ENCODE results near the gene CYP2F1.

The CYP2F1 gene

GRCh38 chr19:41166944-41167804 is 52.9 kb downstream of the CYP2F1 start:
- no peak for TF ChIP-seq CTCF (IDR thresholded peaks at IDR 0.05; ENCODE audit: low read depth, low read length, missing control alignments)
- DNase-seq (ENCODE audit: low read depth) = no peak

DNA sequence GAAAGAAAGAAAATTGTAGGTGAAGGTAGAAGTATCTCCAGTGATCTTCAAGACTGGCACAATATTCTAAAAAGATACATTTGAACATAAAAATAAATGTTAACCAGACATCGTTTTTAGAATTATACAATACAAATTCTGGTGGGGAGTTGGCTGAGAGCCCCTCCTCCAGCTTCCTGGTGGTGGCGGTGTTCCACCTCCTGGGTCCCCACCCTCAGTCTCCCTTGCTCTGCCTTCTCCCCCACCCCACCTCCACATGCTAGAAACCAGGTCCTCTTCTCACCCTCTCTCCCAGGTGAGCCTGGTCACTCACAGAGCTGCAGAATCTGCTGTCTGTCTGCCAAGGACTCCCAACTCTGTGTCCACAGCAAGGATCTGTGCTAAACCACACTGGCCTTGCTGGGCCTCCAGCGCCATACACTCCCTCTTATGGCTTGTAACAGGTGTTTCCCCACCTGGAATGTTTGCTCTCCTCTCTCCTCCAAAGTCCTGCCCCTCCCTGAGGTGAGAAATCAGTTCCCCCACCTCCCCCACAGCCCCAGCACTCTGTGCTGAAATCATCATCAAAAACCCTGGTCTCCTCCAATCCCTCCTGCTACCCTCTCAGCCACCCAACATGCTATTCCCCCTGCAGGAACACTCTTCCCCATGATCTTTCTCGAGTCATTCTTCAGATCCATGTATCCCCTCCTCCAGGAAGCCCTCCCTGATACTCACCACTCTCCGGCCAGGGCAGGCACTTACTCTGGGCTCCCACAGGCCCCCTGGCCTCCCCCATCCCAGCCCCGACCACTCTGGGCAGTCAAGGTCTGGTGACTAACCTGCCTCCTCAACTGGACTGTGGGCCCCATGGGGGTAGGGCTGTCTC is 58.3 kb downstream of the CYP2F1 start:
- DNase-seq (ENCODE audit: low read depth) = no peak

More at GRCh38 chr19:41166944-41167804, 52.9 kb downstream of the CYP2F1 start:
- no peak overlapping the region for H3K4me3 ChIP-seq (ENCODE audit: low read depth, low read length)

DNA sequence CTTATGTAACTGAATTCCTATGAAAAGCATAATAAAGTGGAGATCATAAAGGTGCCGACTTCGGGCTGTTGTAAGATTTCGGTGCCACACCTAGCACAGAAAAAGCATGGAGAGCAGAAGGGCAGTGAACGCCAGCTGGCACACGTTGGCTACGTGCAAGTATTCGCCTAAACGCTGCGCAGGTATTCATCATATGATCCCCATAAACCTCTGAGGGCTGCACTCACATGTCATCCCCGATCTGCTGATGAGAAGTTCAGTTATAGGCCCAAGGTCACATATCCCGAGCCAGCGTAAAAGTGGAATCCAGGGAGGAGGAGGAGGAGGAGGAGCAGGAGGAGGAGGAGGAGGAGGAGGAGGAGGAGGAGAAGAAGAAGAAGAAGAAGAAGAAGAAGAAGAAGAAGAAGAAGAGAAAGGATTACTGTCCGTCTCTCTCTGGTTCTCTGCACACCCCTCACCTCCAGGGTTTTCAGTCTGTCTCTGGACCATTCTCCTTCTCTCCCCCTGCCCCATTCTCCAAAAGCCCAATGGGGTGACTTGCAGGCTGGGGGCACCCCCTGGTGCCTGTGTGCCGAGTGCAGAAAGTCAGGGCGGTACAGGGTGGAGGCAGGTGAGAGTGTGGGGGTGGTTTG is 60.2 kb downstream of the CYP2F1 start:
- H3K4me3 ChIP-seq (ENCODE audit: low read depth, low read length) = no peak overlapping the region
- no peak for DNase-seq (ENCODE audit: low read depth)
- no peak for TF ChIP-seq CTCF (IDR thresholded peaks at IDR 0.05; ENCODE audit: low read depth, low read length, missing control alignments)

More for the DNA sequence above, 58.3 kb downstream of the CYP2F1 start:
- H3K4me3 ChIP-seq (ENCODE audit: low read depth, low read length) = no peak overlapping the region
- no peak for TF ChIP-seq CTCF (IDR thresholded peaks at IDR 0.05; ENCODE audit: low read depth, low read length, missing control alignments)

- no peak overlapping the region for H3K4me3 ChIP-seq (ENCODE audit: low read depth, low read length)
- DNase-seq (ENCODE audit: low read depth) = no peak
- no peak for TF ChIP-seq CTCF (IDR thresholded peaks at IDR 0.05; ENCODE audit: low read depth, low read length, missing control alignments)
Observed at GRCh38 chr19:41175801-41176777, 61.9 kb downstream of the CYP2F1 start.
